ENCODE data around the gene OR52K2.

- TF ChIP-seq PYGO2 (tag; IDR thresholded peaks at IDR 0.05) (no peak), NKRF (IDR thresholded peaks at IDR 0.05; ENCODE audit: borderline replicate concordance) (no peak), DDX20 (tag; IDR thresholded peaks at IDR 0.05; ENCODE audit: low read depth) (no peak), ZNF121 (CRISPR knock-in tag; conservative IDR thresholded peaks at IDR 0.05) (no peak), ZBTB7A (IDR thresholded peaks at IDR 0.05; ENCODE audit: borderline replicate concordance, control insufficient read depth, low read depth, low read length) (no peak), ZNF41 (CRISPR knock-in tag; conservative IDR thresholded peaks at IDR 0.05) (no peak), MAFF (IDR thresholded peaks at IDR 0.05; ENCODE audit: low read length) (no peak)
- TF ChIP-seq, protein P1, sequence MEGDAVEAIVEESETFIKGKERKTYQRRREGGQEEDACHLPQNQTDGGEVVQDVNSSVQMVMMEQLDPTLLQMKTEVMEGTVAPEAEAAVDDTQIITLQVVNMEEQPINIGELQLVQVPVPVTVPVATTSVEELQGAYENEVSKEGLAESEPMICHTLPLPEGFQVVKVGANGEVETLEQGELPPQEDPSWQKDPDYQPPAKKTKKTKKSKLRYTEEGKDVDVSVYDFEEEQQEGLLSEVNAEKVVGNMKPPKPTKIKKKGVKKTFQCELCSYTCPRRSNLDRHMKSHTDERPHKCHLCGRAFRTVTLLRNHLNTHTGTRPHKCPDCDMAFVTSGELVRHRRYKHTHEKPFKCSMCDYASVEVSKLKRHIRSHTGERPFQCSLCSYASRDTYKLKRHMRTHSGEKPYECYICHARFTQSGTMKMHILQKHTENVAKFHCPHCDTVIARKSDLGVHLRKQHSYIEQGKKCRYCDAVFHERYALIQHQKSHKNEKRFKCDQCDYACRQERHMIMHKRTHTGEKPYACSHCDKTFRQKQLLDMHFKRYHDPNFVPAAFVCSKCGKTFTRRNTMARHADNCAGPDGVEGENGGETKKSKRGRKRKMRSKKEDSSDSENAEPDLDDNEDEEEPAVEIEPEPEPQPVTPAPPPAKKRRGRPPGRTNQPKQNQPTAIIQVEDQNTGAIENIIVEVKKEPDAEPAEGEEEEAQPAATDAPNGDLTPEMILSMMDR (IDR thresholded peaks at IDR 0.05 in 2 of 3, conservative IDR thresholded peaks at IDR 0.05 in 1 of 3; ENCODE audit: insufficient read depth in 2 of 3, low read depth in 1 of 3, low read length in 3 of 3) = no peak
- TF ChIP-seq, protein P2, sequence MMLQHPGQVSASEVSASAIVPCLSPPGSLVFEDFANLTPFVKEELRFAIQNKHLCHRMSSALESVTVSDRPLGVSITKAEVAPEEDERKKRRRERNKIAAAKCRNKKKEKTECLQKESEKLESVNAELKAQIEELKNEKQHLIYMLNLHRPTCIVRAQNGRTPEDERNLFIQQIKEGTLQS (IDR thresholded peaks at IDR 0.05) = no peak
- TF ChIP-seq, protein P2 (CRISPR knock-in tag; conservative IDR thresholded peaks at IDR 0.05) = no peak
- TF ChIP-seq, protein P3, sequence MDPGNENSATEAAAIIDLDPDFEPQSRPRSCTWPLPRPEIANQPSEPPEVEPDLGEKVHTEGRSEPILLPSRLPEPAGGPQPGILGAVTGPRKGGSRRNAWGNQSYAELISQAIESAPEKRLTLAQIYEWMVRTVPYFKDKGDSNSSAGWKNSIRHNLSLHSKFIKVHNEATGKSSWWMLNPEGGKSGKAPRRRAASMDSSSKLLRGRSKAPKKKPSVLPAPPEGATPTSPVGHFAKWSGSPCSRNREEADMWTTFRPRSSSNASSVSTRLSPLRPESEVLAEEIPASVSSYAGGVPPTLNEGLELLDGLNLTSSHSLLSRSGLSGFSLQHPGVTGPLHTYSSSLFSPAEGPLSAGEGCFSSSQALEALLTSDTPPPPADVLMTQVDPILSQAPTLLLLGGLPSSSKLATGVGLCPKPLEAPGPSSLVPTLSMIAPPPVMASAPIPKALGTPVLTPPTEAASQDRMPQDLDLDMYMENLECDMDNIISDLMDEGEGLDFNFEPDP (CRISPR knock-in tag; IDR thresholded peaks at IDR 0.05) = no peak
- TF ChIP-seq, protein P4, sequence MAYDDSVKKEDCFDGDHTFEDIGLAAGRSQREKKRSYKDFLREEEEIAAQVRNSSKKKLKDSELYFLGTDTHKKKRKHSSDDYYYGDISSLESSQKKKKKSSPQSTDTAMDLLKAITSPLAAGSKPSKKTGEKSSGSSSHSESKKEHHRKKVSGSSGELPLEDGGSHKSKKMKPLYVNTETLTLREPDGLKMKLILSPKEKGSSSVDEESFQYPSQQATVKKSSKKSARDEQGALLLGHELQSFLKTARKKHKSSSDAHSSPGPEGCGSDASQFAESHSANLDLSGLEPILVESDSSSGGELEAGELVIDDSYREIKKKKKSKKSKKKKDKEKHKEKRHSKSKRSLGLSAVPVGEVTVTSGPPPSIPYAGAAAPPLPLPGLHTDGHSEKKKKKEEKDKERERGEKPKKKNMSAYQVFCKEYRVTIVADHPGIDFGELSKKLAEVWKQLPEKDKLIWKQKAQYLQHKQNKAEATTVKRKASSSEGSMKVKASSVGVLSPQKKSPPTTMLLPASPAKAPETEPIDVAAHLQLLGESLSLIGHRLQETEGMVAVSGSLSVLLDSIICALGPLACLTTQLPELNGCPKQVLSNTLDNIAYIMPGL (CRISPR knock-in tag; IDR thresholded peaks at IDR 0.05) = no peak
Measured at GRCh38 chr11:4460151-4460550, 11.1 kb downstream of the OR52K2 start.

Measured in K562 (cell line).